ENCODE measurements around the gene ABCA13. TPM values are rescaled to one million over a fixed set of nuclear protein-coding genes. Genes with fewer than 3 reads are reported as not detected.

Gene ABCA13
- polyA plus RNA-seq, 3 donors = 0.10 to 0.41 (median 0.37) TPM

DNA sequence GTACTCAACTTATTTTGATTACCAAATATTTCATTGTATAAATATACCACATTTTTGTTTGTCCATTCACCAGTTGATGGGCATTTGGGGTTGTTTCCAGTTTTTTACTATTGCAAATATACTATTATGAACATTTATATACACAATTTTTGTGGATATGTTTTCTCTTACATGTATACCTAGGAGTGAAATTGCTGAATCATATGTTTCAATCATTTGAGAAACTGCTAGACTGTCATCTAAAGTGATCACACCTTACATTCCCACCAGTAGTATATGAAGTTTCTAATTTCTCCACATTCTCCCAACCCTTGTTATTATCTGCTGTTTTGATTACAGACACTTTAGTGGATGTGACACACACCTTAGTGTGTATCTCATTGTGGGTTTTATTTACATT is 257.9 kb downstream of the ABCA13 start:
- Histone ChIP-seq H3K27me3 (ENCODE audit: control insufficient read depth in 2 of 2, insufficient read depth in 2 of 2, low read length in 2 of 2) (no peaks in the 10 kb centered on the region), H2AFZ (ENCODE audit: insufficient read depth, low read depth, low read length, poor library complexity, severe bottlenecking) (no peak overlapping the region), H3K4me3 (replicated peaks in 1 of 3; ENCODE audit: low read depth in 2 of 3, low read length in 3 of 3) (no peak overlapping the region), H3K4me1 (ENCODE audit: control insufficient read depth in 1 of 2, insufficient read depth in 2 of 2, low read length in 2 of 2) (no peaks in the 10 kb centered on the region), H3K4me2 (replicated peaks; ENCODE audit: extremely low read depth, low read length, poor library complexity, severe bottlenecking) (no peak overlapping the region), H3K36me3 (replicated peaks in 1 of 2; ENCODE audit: control insufficient read depth in 1 of 2, insufficient read depth in 2 of 2, low read length in 2 of 2) (no peaks in the 10 kb centered on the region), H3K9me3 (replicated peaks in 1 of 2; ENCODE audit: control insufficient read depth in 1 of 2, insufficient read depth in 1 of 2, low read length in 2 of 2) (no peaks in the 10 kb centered on the region), H3K27ac (ENCODE audit: low read depth in 1 of 2, low read length in 2 of 2) (no peak overlapping the region), H3K9ac (ENCODE audit: insufficient read depth, low read length, poor library complexity, severe bottlenecking) (no peak overlapping the region), H4K20me1 (ENCODE audit: insufficient read depth, low read length) (no peaks in the 10 kb centered on the region), H3K79me2 (ENCODE audit: insufficient read depth, low read length) (no peaks in the 10 kb centered on the region)
- intact Hi-C loops (cut with micrococcal nuclease) = no loop called here
- Mint-ChIP-seq H3K27ac (no peak overlapping the region), H3K36me3 (peaks cover 0 to 2% of the 10 kb centered on the region in 2 donors), H3K4me3 (no peak overlapping the region), H3K4me1 (no peaks in the 10 kb centered on the region), H3K27me3 (ENCODE audit: low read depth in 3 of 3) (no peaks in the 10 kb centered on the region), H3K9me3 (peaks cover 0 to 3% (median 0%) of the 10 kb centered on the region in 7 donors)
- no peak for TF ChIP-seq CTCF (IDR thresholded peaks at IDR 0.05)
- DNase-seq = no peak

- DNase-seq = peak in 2 of 3 donors; percentile 7 to 8
- no peak for TF ChIP-seq CTCF (IDR thresholded peaks at IDR 0.05)
- no peaks in the 10 kb centered on the region for H3K4me1 Mint-ChIP-seq
- Histone ChIP-seq H3K79me2 (ENCODE audit: insufficient read depth, low read length) (no peaks in the 10 kb centered on the region), H3K9ac (ENCODE audit: insufficient read depth, low read length, poor library complexity, severe bottlenecking) (no peak overlapping the region), H4K20me1 (ENCODE audit: insufficient read depth, low read length) (no peaks in the 10 kb centered on the region), H3K9me3 (replicated peaks in 1 of 2; ENCODE audit: control insufficient read depth in 1 of 2, insufficient read depth in 1 of 2, low read length in 2 of 2) (peaks cover 0 to 3% of the 10 kb centered on the region in 2 donors), H3K36me3 (replicated peaks in 1 of 2; ENCODE audit: control insufficient read depth in 1 of 2, insufficient read depth in 2 of 2, low read length in 2 of 2) (no peaks in the 10 kb centered on the region), H2AFZ (ENCODE audit: insufficient read depth, low read depth, low read length, poor library complexity, severe bottlenecking) (no peak overlapping the region), H3K27me3 (ENCODE audit: control insufficient read depth in 2 of 2, insufficient read depth in 2 of 2, low read length in 2 of 2) (no peaks in the 10 kb centered on the region), H3K4me2 (replicated peaks; ENCODE audit: extremely low read depth, low read length, poor library complexity, severe bottlenecking) (no peak overlapping the region), H3K4me3 (replicated peaks in 1 of 3; ENCODE audit: low read depth in 2 of 3, low read length in 3 of 3) (no peak overlapping the region), H3K4me1 (ENCODE audit: control insufficient read depth in 1 of 2, insufficient read depth in 2 of 2, low read length in 2 of 2) (no peaks in the 10 kb centered on the region), H3K27ac (ENCODE audit: low read depth in 1 of 2, low read length in 2 of 2) (no peak overlapping the region)
- H3K27ac Mint-ChIP-seq = peak overlapping the region in 1 of 7 donors; percentile 13
- H3K36me3 Mint-ChIP-seq = no peaks in the 10 kb centered on the region
- no peak overlapping the region for H3K4me3 Mint-ChIP-seq
- WGBS (ENCODE audit: insufficient coverage) = no CpG with 5 or more reads among the region's 1 CpG
- intact Hi-C loops (cut with micrococcal nuclease) = no loop called here
- H3K9me3 Mint-ChIP-seq = peaks cover 0 to 4% (median 0%) of the 10 kb centered on the region in 7 donors
- H3K27me3 Mint-ChIP-seq (ENCODE audit: low read depth in 3 of 3) = no peaks in the 10 kb centered on the region
These were observed 266.9 kb downstream of the ABCA13 start for GRCh38 chr7:48438206-48438605.
